Ascending aorta (tissue), 2 donors: ENCODE measurements around the gene GABRB2. TPM values are rescaled to one million over a fixed set of nuclear protein-coding genes. Genes with fewer than 3 reads are reported as not detected.
"Not testable (repeated sequence)": the region's sequence is repeated elsewhere in the genome, so short reads cannot be mapped to it uniquely, and the experiment has no call there.

Experiments
- DNase-seq, 2 donors: peaks; one replicate each; pipeline ENCODE4 v3.0.0-alpha.2; 2019; ENCODE audit warnings: low spot score in 2 of 2
- H3K27ac ChIP-seq, 2 donors: fragments of 200-600 bp; sonication (generic); one replicate each; pipeline ENCODE4 v1.5.1; 2016 to 2017; ENCODE audit warnings: mild to moderate bottlenecking in 1 of 2
- H3K27me3 ChIP-seq: fragments of 200-600 bp; sonication (generic); one replicate; pipeline ENCODE4 v1.5.1; 2017
- H3K36me3 ChIP-seq, 2 donors: fragments of 200-600 bp; sonication (generic); one replicate each; pipeline ENCODE4 v1.5.1; 2016
- H3K4me1 ChIP-seq, 2 donors: fragments of 200-600 bp; sonication (generic); one replicate each; pipeline ENCODE4 v1.5.1; 2016 to 2017; ENCODE audit warnings: mild to moderate bottlenecking in 1 of 2
- H3K4me3 ChIP-seq, 2 donors: fragments of 200-600 bp; sonication (generic); one replicate each; pipeline ENCODE4 v1.5.1; 2016 to 2017; ENCODE audit warnings: mild to moderate bottlenecking in 1 of 2
- H3K9me3 ChIP-seq, 2 donors: fragments of 200-600 bp; sonication (generic); one replicate each; pipeline ENCODE4 v1.5.1; 2016
- intact Hi-C: fragments of 100-400 bp; cut with DNase I; formaldehyde crosslinking; loops from one replicate; pipeline ENCODE4 v1.15.1; 2023
- total RNA-seq: library from RNA; depleted of rRNA; stranded (reverse); fragments of >200 nt; gene quantifications from one replicate; pipeline ENCODE4 v1.1.0, GENCODE V29; 2016
- TF ChIP-seq, protein P1 (sequence below), 3 experiments: fragments of 200-600 bp in 2 of 3; fragments of 450-650 bp in 1 of 3; sonication (generic) in 2 of 3; IDR thresholded peaks; one replicate each; pipeline ENCODE4 v1.5.1; 2016 to 2019; ENCODE audit warnings: antibody characterized with exemption in 3 of 3, mild to moderate bottlenecking in 1 of 3, moderate library complexity in 1 of 3

Gene GABRB2
- total RNA-seq, 1 donor from 2014 or later = 0.21 TPM

DNA sequence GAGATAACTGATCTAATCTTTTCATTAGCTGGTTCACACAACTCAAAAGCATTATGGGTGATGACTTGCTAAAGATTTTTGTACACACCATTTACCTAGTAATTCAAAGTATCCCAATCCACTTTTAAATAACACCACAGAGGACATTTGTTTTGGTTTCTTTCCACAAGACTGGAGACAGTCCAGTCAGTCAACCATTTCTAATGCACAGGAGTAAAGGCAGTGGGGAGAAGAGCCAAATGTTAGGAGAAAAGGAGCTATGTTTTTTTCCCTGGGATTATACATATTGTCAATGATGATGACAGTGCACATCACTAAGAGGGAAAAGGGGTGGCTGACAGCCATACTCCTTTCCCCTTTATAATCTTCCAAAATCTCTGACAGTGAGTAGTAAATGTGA, 240.9 kb downstream of the GABRB2 start:
- Histone ChIP-seq H3K27ac (no peak overlapping the region), H3K4me3 (no peak overlapping the region), H3K9me3 (no peaks in the 10 kb centered on the region), H3K36me3 (no peaks in the 10 kb centered on the region), H3K27me3 (no peaks in the 10 kb centered on the region), H3K4me1 (no peaks in the 10 kb centered on the region)
- TF ChIP-seq, protein P1, sequence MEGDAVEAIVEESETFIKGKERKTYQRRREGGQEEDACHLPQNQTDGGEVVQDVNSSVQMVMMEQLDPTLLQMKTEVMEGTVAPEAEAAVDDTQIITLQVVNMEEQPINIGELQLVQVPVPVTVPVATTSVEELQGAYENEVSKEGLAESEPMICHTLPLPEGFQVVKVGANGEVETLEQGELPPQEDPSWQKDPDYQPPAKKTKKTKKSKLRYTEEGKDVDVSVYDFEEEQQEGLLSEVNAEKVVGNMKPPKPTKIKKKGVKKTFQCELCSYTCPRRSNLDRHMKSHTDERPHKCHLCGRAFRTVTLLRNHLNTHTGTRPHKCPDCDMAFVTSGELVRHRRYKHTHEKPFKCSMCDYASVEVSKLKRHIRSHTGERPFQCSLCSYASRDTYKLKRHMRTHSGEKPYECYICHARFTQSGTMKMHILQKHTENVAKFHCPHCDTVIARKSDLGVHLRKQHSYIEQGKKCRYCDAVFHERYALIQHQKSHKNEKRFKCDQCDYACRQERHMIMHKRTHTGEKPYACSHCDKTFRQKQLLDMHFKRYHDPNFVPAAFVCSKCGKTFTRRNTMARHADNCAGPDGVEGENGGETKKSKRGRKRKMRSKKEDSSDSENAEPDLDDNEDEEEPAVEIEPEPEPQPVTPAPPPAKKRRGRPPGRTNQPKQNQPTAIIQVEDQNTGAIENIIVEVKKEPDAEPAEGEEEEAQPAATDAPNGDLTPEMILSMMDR (IDR thresholded peaks at IDR 0.05) = no peak
- intact Hi-C loops = no loop called here
- no peak for DNase-seq

DNA sequence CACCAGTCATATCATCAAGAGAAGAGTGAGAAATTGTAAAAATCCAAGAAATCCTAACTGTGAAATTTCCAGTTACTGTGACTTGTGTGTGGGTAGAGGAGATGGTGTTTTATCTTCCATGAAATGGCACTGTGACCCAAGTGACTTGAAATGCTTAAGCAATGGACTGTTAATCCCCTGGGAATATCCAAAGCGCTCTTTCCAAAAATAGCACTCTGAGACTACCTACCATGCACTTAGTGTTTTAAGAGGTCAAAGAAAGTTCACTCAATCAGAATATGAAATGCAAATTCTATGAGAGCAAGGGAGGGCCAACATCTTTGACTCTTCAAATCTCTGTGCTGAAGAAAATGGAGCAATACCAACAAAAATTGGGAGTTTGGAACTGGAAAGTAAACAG, 244.0 kb downstream of the GABRB2 start:
- Histone ChIP-seq H3K4me1 (no peaks in the 10 kb centered on the region), H3K4me3 (no peak overlapping the region), H3K9me3 (no peaks in the 10 kb centered on the region), H3K36me3 (no peaks in the 10 kb centered on the region), H3K27me3 (no peaks in the 10 kb centered on the region), H3K27ac (no peak overlapping the region)
- TF ChIP-seq, protein P1 (IDR thresholded peaks at IDR 0.05) = no peak
- intact Hi-C loops = no loop called here
- DNase-seq = no peak

DNA sequence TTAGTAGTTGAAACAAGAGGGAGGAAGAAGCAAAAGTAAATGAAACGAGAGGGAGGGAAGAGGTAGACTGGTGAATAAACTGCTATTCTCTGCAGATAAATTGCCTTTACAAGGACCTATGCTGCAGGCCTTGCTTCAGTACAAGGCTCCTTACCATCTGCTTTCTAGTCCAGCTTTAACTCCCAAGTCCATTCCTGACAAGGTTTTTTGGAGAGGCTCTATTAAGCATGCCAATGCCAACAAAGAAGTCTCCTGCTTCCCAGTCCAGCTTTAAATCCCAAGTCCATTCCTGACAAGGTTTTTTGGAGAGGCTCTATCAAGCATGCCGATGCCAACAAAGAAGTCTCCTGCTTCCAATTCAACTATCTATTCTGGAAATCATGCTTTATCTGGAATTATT, 244.9 kb downstream of the GABRB2 start:
- no peaks in the 10 kb centered on the region for H3K9me3 ChIP-seq
- TF ChIP-seq, protein P1 (IDR thresholded peaks at IDR 0.05) = no peak
- intact Hi-C loops = no loop called here
- no peaks in the 10 kb centered on the region for H3K4me1 ChIP-seq
- no peaks in the 10 kb centered on the region for H3K27me3 ChIP-seq
- no peak overlapping the region for H3K4me3 ChIP-seq
- H3K27ac ChIP-seq = no peak overlapping the region
- no peaks in the 10 kb centered on the region for H3K36me3 ChIP-seq
- no peak for DNase-seq

DNA sequence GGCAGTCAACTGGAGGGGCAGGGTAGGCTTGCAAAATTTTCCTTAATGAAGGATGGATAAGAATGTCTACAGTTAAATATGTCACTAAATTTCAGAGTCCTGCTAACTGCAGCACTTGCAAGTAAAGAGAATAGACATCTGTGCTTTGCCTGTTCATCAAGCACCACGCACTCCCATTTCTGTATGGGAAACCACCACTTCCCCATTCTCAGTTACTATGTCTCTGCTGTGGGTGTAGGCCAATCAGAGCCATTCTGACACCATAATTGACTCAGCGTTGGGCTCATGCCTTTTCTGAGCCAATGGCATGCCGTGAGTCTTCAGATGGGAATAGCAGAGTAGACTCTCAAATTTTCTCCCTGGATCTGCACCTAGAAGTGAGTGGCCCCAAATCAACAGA, 247.5 kb downstream of the GABRB2 start:
- no peak overlapping the region for H3K4me3 ChIP-seq
- TF ChIP-seq, protein P1 (IDR thresholded peaks at IDR 0.05) = no peak
- no peak for DNase-seq
- H3K27ac ChIP-seq = no peak overlapping the region
- no peaks in the 10 kb centered on the region for H3K27me3 ChIP-seq
- H3K9me3 ChIP-seq = no peaks in the 10 kb centered on the region
- intact Hi-C loops = no loop called here
- no peaks in the 10 kb centered on the region for H3K36me3 ChIP-seq
- H3K4me1 ChIP-seq = no peaks in the 10 kb centered on the region

DNA sequence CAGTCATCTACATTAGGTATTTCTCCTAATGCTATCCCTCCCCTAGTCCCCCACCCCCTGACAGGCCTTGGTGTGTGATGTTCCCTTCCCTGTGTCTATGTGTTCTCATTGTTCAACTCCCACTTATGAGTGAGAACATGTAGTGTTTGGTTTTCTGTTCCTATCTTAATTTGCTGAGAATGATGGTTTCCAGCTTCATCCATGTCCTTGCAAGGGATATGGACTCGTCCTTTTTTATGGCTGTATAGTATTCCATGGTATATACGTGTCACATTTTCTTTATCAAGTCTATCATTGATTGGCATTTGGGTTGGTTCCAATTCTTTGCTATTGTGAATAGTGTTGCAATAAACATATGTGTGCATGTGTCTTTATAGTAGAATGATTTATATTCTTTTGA, 249.1 kb downstream of the GABRB2 start:
- H3K4me3 ChIP-seq, DNase-seq, H3K27me3 ChIP-seq, H3K9me3 ChIP-seq, H3K36me3 ChIP-seq, H3K27ac ChIP-seq, intact Hi-C loops, H3K4me1 ChIP-seq: not testable (repeated sequence)

DNA sequence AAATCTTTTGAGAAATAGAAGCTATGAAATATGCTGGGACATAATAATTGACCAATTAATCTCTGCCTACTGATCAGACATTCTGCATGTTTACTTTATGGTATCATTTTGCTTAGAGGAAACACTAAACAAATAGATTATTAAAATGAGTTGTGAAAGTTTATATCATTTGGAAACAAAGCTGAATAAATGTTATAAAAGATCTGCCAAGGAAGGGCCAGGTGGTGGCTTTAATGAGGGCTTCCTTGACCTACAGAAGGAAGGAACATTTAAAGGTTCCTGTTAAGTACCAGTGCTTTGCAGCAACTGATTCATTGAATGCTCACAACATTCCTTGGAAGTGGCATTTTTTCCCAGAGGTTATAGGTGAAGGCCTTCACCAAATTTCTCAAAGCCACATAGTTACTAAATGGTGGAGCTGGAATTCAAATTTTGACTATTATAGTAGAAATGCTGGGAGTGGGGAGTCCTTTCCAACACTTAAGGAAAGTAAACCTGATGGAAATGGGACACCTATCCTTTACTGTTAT, 250.7 kb downstream of the GABRB2 start:
- Histone ChIP-seq H3K36me3 (no peaks in the 10 kb centered on the region), H3K4me1 (no peaks in the 10 kb centered on the region), H3K27me3 (no peaks in the 10 kb centered on the region), H3K4me3 (no peak overlapping the region), H3K27ac (no peak overlapping the region), H3K9me3 (no peaks in the 10 kb centered on the region)
- no peak for DNase-seq
- TF ChIP-seq, protein P1 (IDR thresholded peaks at IDR 0.05) = no peak
- intact Hi-C loops = no loop called here
